ENCODE data around the gene MGAT5B.
A peak's percentile ranks its signal among the peaks of the same experiment; 100 is the strongest.
"Not testable (repeated sequence)": the region's sequence is repeated elsewhere in the genome, so short reads cannot be mapped to it uniquely, and the experiment has no call there.

The MGAT5B gene

DNA sequence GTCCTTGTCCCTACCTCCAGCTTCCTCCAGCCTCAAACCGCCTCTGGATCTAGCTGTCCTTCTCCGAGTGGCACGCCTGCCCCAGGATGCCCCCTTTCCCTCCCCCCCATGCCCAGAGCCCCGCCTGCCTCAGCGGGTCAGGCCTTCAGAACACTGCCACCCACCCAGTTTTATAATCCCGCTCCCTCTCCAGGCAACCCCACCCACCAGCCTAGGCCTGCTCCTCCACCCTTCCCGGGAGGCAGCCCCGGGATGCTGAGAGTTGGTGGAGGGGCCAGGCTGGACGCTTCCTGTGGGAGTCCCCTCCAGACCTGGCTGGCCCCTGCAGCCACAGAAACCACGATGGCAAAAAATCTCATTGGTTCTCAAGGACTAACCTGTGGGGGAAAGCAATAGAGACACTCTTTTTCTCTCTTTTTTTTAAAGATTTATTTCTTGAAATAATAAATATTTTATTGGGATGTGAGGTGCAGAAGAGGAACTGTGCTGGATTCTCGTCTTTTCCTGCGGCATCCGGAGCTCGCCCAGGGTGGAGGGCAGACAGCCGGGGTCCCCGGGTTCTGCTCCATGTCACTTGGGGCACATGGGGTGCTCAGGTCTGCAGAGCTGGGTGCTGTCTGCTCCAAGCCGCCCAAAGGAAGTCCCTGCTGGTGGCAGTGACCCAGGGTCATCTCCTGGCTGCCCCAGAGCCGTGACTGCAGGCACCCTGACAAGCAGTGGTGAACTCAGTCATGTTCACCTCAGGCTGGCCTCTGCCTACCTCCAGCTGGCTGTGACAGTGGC lies 81.9 kb downstream of the MGAT5B start:
- no peak for DNase-seq (ENCODE audit: low spot score)

DNA sequence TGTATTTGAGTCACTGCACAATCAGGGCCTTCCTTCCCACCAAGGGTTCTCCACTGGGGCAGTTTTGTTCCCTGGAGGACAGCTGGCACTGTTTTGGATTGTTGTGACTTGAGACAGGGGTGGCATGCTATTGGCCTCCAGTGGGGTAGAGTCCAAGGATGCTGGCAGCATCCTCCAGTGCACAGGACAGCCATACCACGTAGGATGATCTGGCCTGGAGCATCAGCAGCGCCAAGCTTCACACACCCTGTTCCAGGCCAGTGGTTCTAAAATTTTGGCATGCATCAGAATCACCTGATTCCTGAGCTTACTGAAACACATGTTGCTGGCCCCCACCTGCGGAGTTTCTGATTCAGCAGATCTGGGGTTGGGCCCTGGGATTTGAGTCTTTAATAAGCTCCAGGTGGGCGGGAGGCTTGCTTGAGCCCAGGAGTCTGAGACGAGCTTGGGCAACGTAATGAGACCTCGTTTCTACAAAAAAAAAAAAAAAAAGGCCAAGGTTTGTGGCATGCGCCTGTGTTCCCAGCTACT lies 83.2 kb downstream of the MGAT5B start:
- no peak for DNase-seq (ENCODE audit: low spot score)

DNA sequence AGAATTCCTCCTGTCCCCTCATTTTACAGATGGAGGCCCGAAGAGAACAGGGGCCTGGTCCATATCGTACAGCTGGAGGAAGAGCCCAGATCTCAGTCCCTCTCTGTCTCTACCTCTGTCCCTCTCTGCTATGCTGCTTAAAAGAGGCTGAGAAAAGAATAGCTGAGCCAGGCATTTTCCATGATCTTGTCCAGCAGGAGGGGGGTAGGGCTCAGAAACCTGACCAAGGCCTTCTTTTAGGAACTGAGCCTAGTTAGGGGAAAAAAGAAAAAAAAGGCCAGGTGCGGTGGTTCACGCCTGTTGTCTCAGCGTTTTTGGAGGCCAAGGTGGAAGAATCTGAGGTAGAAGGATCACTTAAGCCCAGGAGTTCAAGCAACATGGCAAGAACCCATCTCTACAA lies 84.2 kb downstream of the MGAT5B start:
- no peak for DNase-seq (ENCODE audit: low spot score)

DNA sequence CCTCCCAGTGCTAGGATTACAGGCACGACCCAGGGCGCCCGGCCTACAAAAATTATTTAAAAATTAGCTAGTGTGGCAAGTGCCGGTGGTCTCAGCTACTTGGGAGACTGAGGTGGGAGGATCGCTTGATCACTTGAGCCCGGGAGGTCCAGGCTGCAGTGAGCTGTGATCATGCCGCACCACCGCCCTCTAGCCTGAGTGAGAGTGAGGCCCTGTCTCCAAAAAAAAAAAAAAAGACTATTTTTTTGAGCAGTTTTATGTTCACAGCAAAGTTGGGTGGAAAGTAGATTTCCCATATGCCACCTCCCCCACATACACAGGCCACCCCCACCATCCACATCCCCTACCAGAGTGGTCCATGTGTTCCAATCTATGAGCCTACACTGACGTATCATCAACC lies 84.9 kb downstream of the MGAT5B start:
- no peak for DNase-seq (ENCODE audit: low spot score)

DNA sequence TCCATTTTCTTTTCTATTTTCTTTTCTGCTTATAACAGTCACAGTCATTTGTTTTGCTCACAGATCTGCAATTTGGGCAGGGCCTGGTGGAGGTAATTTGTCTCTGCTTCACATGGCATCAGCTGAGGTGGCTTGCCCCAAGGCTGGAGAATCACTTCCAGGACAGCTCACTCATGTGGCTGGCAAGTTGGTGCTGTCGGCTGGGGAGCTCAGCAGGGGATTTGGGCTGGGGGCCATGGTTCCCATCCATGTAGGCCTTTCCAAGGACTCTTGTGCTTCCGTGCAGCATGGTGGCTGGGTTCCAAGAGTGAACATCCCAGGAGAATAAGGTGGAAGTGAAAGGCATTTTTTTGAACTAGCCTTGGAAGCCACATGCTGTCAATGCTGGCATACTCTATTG lies 85.7 kb downstream of the MGAT5B start:
- DNase-seq (ENCODE audit: low spot score), result peak; percentile 7

DNA sequence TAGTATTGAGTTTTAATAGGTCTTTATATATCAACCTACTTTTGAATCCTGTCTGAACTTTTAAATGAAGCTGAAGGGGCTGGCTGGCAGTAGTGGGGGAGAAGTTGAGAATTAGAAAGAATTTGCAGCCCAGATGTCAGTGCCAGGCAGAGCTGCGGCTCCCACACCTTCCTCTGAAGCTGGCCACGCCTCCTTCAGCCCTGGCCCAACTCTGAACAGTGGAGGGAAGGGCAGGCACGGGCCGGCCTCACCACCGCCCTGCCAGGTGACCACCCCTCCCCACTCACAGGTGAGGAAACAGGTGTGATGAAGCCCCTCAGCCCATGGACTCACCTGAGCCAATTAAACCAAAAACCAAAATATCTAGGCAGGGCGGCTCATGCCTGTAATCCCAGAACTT lies 87.0 kb downstream of the MGAT5B start:
- DNase-seq (ENCODE audit: low spot score), result no peak

DNA sequence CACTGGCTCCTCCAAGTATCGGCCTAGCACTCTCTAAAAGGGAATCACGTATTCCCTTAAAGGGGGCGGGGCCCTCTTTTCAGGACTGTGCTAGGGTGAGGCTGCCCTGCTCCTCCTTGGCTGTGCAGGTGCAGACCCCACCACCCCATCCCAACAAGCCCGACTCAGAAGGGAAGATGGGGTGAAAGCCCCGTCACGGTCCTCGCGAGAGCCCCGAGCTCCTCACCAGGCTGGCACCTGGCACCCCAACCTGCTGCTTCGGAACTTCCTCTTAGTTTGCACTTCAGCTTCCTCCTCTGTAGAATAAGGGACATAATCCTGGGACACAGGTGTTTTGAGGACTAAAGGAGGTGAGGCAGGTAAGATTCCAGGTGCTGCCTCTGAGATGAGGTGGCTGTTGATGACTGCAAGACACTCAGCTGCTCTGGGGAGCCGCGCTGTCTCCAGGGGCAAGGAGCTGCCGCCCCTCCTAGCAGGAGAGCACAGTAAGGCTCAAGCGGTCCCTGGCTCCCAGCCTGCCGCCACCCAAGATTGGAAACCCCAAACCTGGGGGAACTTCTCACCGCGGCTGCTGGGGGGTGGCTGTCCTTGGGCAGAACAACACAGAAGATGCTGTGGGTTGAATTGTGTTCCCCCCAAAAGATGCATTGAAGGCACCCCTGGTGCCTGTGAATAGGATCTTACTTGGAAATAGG lies 88.8 kb downstream of the MGAT5B start:
- DNase-seq (ENCODE audit: low spot score), result no peak

DNA sequence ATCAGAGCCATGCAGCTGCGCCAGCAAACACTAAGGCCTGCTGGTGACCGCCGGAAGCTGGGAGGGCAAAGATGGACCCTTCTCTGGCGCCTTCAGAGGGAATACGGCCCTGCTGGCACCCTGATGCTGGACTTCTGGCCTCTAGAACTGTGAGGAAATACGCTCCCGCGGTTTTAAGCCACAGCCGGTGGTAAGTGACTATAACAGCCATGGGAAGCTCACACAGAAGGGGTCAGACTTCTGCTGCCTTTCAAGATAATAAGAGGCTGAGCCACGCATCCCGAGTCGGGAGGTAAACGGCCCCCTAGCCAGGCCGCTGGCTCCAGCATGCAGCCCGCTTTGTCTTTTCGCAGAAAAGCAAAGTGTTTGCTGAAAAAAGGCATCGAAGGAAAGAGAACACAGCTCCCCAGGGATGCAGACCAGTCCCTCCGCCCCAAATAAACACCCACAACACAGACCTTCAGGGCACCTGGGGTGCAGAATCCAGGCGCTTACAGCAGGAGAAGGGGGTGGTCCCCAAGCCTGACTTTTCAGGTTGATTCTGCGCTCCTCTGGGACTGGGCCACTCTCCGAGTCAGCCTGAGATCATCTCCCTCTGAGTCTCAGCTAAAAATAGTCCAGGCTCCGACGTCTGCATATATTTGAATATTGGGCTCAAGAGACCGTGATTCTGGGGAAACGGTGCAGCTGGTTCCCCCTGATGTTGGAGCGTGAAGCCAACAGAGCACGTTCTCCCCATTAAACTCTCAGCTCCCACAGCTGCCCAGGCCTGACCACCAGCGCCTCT lies 89.7 kb downstream of the MGAT5B start:
- no peak for DNase-seq (ENCODE audit: low spot score)

DNA sequence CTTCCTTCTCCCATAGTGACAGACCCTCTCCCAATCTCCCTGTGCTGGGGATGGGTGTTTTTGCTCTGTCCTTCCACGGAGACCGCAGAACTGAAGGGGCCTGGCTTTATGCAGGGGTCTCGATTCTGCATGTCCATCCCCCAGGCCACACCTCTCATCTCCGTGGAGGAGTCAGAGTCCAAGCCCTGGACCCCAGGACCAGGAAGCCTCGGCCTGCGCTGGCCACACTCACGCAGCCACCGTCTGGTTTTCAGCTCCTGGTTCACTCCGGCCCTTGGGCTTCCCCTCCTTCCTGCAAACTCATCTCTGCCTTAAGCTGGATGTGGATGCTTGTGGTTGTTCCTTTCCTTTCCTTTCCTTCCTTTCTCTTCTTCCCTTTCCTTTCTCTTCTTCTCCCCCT lies 90.8 kb downstream of the MGAT5B start:
- no peak for DNase-seq (ENCODE audit: low spot score)

DNA sequence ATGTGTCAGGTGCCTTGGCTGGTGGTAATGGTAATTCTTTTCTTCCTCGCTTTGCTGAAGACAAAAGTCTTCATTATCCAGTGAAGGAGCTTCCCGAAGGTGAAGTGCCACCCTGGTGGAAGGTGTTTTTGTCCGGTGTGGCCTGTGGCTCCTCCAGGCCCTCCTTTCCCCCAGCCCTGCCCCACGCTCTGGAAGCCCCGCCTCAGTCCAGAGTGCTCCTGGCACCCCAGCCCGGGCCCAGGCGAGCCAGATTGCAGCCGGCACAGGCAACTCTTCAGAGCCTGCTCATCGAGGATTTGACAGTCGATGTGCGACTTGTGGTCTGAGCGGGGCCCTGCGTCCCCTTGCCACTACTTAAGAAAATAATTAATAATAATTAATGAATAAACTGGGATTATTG lies 93.7 kb downstream of the MGAT5B start:
- DNase-seq (ENCODE audit: low spot score), result no peak

DNA sequence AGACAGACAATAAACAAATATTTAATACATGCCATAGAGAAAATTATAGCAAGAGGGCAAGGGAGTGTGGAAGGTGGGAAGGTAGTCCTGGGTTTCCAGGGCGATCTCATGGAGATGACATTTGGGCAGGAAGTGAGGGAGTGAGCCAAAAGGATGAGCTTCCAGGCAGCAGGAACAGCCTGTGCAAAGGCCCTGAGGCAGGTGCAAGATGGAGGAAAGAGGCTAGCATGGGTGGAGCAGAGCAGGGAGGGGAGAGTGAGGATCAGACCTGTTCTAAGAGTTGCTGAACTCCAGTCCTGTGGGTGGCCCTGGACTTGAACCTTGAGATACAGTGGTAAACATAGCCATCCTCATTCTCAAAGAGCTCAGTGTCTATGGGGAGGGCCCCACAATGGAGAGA lies 94.7 kb downstream of the MGAT5B start:
- no peak for DNase-seq (ENCODE audit: low spot score)

DNA sequence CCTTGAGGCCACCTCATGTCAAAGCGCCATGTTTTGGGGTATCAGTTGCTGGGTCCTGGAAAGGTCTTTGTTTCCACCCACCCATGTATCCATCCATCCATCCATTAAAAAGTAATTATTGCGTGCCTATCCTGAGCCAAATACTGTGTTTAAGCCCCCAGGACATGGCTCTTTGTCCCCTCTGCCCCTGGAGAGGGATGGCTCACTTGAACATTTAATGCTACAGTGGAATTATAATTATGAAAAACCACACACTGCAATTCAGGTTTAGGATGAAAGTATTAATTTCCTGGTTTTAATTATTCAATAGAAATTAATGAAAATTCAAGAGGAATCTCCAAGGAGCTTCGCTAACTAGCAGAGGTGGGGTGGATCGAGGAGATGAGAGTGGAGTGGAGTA lies 97.8 kb downstream of the MGAT5B start:
- no peak for DNase-seq (ENCODE audit: low spot score)

DNA sequence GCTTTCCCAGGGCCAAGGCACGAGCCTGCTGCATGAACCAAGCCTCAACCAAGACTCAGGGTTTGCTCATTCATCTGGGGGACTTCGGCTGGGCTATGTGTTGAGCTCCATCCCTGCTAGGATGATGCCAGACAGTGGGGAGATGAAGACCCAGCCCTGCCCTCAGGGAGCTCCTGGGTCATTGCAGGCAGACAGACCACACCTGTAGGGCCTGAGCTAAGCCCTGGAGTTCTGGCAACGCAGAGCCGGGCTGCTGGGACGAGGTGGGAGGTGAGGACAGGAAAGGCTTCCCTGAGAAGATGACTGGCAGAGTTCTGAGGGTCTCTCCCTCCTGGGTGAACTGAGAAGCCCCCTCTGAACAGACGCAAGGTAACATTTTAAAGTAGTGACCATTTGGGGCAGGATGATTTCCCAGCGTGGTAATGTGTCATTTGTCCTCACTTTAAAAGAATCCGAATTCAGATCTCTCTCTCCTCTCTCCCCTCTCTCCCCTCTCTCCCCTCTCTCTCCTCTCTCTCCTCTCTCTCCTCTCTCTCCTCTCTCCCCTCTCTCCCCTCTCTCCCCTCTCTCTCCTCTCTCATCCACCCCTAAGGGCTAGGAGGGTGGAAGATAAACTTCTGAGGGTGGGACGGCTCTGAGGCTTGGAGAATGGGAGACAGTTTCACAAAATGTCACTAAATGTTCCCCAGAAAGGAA lies 98.4 kb downstream of the MGAT5B start:
- DNase-seq (ENCODE audit: low spot score), result no peak

DNA sequence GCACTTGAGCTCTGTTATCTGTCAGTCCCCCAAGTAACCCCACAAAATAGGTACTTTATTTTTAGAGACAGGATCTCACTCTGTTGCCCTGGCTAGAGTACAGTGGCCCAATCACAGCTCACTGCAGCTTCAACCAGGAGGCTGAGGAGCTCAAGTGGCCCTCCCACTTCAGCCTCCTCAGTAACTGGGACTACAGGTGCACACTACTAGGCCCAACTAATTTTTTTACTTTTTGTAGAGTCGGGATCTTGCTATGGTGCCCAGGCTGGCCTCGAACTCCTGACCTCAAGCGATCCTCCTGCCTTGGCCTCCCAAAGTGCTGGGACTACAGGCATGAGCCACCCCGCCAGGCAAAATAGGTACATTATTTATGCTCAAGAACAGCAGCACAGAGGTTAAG lies 99.6 kb downstream of the MGAT5B start:
- DNase-seq (ENCODE audit: low spot score), result no peak

DNA sequence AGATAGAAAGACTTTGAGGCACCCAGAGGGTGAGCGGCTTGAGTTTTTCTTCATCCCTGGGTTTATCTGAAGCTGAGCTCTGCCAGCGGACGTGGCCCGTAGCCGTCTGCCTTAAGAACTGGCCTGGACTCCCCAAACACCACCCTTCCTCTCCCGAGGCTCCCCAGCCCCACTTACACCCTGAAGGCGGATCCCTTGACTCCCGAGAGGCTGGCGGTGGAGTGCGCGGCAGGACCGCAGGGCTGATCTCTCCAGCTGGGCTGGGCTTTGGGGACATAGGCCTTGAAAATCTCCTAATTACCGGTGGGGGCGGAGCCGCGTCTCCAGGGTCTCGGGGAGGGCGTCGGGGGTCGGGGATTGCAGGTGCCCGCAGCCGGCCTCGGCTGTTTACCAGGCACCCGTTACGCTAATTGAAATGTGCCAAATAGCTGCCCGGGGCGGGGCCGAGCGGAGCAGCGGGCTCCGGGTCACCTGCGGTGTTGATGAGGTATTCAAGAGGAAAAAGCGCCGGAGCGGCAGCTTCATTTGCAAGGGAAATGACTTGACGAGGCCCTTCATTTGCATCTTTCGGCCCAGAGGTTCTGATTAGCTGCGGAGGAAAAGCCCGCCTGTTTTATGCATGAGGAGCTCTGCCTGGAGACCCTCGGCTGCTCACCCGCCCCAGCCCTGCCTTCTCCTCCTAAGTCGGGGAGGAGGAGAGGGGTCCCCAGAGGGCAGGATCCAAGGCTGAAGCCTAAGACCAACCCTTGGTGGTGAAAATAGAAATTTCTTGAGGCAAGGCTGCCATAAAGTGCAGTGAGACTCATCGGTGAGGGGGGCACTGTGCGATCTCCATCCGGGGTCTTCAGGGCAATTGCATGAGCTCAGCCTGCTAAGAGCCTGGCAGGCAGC lies 100.7 kb downstream of the MGAT5B start:
- no peak for DNase-seq (ENCODE audit: low spot score)

DNA sequence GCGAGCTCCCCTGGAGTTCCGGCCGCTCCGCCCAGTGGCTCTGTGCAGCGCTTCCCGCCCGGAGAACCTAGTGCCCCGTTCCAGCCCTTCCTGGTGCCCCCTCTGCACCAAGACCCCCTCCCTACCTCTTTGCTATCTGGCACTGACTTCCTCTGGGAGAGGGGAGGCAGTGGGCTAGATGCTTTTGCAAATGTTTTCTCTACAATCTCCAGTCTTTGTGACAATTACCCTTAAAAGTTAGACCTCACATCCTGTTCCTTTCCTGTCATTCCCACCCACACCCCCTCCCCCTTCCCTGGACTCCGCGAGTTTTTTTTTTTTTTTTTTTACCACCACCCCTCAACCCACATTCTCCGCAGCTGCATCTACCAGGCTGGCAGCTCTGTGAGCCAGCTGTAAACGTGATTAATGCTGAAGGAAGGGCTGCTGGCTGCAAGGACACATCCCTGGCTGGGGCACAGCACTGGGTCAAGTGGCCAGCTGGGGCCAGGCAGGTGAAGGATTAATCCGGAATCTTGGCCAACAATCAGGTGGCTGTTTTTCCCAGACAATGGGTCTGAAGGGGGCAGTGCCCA lies 101.5 kb downstream of the MGAT5B start:
- no peak for DNase-seq (ENCODE audit: low spot score)

DNA sequence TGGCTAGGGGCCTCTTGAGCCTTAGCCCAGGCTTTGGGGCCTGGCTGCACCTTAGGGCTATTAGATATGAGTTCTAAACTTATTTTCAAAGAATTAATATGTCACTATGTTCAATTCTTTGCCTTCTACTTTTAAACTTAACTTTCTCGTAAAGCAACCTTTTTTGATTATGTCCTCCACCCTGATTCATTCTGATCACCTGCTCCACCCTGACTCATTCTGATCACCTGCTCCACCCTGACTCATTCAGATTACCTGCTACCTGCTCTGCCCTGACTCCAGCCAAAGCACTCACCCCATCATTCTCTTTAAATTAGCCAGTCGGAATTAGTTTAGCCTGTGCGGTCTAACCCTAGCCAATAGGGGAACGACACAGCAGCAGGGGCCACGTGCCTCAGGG lies 102.0 kb downstream of the MGAT5B start:
- not testable (repeated sequence) for DNase-seq (ENCODE audit: low spot score)

DNA sequence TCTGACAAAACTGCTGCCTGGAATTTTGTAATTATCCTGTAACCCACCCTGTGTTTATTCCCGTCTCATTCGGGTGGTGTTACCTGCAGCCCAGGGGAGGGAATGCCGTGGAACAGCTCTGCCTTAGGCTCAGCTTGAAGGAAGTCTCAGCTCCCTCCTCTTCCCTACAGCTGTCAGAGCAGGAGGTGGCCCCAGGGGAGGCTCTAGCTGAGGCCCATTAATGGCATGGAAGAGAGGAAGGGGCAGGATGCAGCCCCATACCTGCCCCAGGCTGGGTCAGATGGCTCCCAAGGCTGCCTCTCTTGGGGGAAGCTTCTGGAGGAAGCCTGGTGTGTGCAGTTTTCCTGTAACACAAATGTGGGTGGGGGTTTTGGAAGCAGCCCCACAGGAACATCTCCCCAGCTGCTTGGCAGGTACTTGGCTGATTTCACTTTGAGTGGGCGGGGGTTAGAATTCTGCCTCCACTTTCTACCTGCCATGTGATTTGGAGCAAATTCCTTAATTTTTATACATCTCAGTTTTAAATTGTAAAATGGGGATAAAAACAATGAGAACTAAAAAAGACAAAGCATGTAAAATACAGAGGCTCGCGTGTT lies 103.9 kb downstream of the MGAT5B start:
- DNase-seq (ENCODE audit: low spot score), result no peak

DNA sequence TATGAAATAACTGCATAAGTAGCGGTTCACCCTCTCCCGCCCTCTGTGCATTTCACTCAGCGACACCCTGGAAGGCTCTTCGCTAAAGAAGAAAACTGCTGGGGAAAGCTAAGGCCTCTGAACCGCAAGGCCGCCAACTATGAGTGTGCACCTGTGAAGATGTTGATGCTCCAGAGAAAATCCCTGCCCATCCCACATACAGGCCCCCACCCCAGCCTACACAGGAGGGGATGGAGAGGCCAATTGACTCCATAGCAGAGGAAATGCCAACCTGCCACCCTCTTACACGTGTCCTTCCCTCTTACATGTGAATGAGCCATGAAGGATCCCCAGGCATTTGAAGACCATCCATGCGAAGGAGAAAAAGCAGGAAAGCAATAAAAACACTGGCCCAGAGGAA lies 104.8 kb downstream of the MGAT5B start:
- no peak for DNase-seq (ENCODE audit: low spot score)

DNA sequence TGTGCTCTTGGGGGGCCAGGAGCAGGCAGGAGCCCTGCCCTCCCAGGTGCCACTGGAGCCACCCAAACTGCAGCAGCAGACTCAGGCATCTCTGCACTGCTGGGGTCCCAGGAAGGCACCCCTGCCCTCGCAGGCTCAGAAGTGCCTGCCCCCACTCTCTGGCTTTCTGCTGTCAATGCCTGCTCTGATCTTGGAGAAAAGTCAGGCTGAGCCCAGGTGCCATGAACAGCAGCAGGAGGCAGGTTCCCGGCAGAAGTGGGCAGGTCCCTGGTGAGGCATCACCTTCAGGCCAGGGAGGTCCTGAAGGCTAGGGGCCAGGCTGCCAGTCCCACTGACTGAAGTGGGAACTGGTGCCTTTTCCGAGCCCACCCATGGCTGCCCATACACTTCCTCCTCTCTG lies 106.5 kb downstream of the MGAT5B start:
- no peak for DNase-seq (ENCODE audit: low spot score)

All from pons (tissue), 1 donor.